A549 (cell line): ENCODE measurements around the gene EXOC5. TPM values are rescaled to one million over a fixed set of nuclear protein-coding genes. Genes with fewer than 3 reads are reported as not detected.
A peak's percentile ranks its signal among the peaks of the same experiment; 100 is the strongest.

Experiments
- ATAC-seq, 2 experiments: fragments of 200-7000 bp in 1 of 2; fragments of >200 bp in 1 of 2; cut with Nextera tagmentation in 1 of 2; cut with Tn5 transposase in 1 of 2; 3 replicates each; pipeline versions ENCODE4 v1.8.0 to v1.9.1; 2018 to 2020; ENCODE audit warnings: mild to moderate bottlenecking in 1 of 2, moderate library complexity in 1 of 2
- CTCF ChIA-PET: fragments of 300-600 bp; sonication (Branson Sonifier 250); formaldehyde crosslinking; extraction: SDS; loops from one replicate; lab custom pipeline; 2021; ENCODE audit warnings: antibody characterized with exemption, inconsistent platforms; lab: Yijun Ruan, JAX
- POLR2A ChIA-PET: fragments of 350-600 bp; formaldehyde crosslinking; extraction: SDS; loops from one replicate; lab custom pipeline; 2021; ENCODE audit warnings: antibody characterized with exemption, inconsistent platforms; lab: Yijun Ruan, JAX
- DNase-seq, 2 experiments: peaks; one replicate each; pipeline versions ENCODE4 v3.0.0 to v3.0.0-alpha.2; 2011 to 2016; ENCODE audit warnings: low read depth in 1 of 2, low spot score in 1 of 2
- FAIRE-seq: peaks from 2 replicates; lab custom pipeline; 2011; peaks lifted over from hg19 to GRCh38; lab: Jason Lieb, UNC
- H3K27ac ChIP-seq, 2 experiments: fragments of >200 bp; sonication (Bioruptor Twin); formaldehyde crosslinking; 3 replicates each; pipeline ENCODE4 v1.5.1; 2016 to 2017
- H3K4me1 ChIP-seq: fragments of >200 bp; sonication (Bioruptor Twin); formaldehyde crosslinking; 3 replicates; pipeline ENCODE4 v1.6.1; 2016
- H3K4me2 ChIP-seq: fragments of >200 bp; sonication (Bioruptor Twin); formaldehyde crosslinking; 3 replicates; pipeline ENCODE4 v1.6.1; 2016
- H3K4me3 ChIP-seq: fragments of >200 bp; sonication (Bioruptor Twin); formaldehyde crosslinking; 3 replicates; pipeline ENCODE4 v1.5.1; 2016
- H3K9me3 ChIP-seq: fragments of >200 bp; sonication (Bioruptor Twin); formaldehyde crosslinking; 3 replicates; pipeline ENCODE4 v1.6.1; 2016
- CHD4 ChIP-seq: fragments of 200-600 bp; sonication (generic); IDR thresholded peaks from 2 replicates; pipeline ENCODE4 v1.6.1; 2016; ENCODE audit warnings: antibody characterized with exemption, mild to moderate bottlenecking, borderline replicate concordance
- CTCF ChIP-seq: fragments of >200 bp; sonication (Bioruptor Twin); formaldehyde crosslinking; IDR thresholded peaks from 3 replicates; pipeline ENCODE4 v1.5.1; 2016
- ELK1 ChIP-seq: fragments of 150-350 bp; IDR thresholded peaks from 2 replicates; pipeline ENCODE4 v1.6.1; 2014; ENCODE audit warnings: low read depth, mild to moderate bottlenecking, low read length
- ESRRA ChIP-seq: fragments of 150-350 bp; IDR thresholded peaks from 2 replicates; pipeline ENCODE4 v1.6.1; 2014; ENCODE audit warnings: mild to moderate bottlenecking, low read length, borderline replicate concordance
- FOXS1 ChIP-seq: fragments of 250-450 bp; sonication (Bioruptor Pico); IDR thresholded peaks from 2 replicates; pipeline ENCODE4 v1.5.0; 2020; ENCODE audit warnings: mild to moderate bottlenecking, moderate library complexity
- GATA3 ChIP-seq: IDR thresholded peaks from 2 replicates; pipeline ENCODE4 v1.6.1; 2012; ENCODE audit warnings: borderline replicate concordance
- MAZ ChIP-seq: fragments of 150-350 bp; IDR thresholded peaks from 2 replicates; pipeline ENCODE4 v1.6.1; 2014; ENCODE audit warnings: antibody characterized with exemption, low read depth, low read length, borderline replicate concordance
- NFE2L2 ChIP-seq: fragments of 150-350 bp; conservative IDR thresholded peaks from 2 replicates; pipeline ENCODE4 v1.6.1; 2014; ENCODE audit warnings: low read length
- POLR2A ChIP-seq: IDR thresholded peaks from 2 replicates; pipeline ENCODE4 v1.6.1; 2012; ENCODE audit warnings: mild to moderate bottlenecking, low read length
- RAD21 ChIP-seq, 2 experiments: fragments of >200 bp in 1 of 2; sonication (Bioruptor Twin) in 1 of 2; formaldehyde crosslinking in 1 of 2; IDR thresholded peaks in 1 of 2; conservative IDR thresholded peaks in 1 of 2; 2 replicates in 1 of 2; 3 replicates in 1 of 2; pipeline ENCODE4 v1.6.1; 2012 to 2018; ENCODE audit warnings: inconsistent platforms in 1 of 2
- RARB ChIP-seq: fragments of 250-450 bp; sonication (Bioruptor Pico); IDR thresholded peaks from 2 replicates; pipeline ENCODE4 v1.8.0; 2021; ENCODE audit warnings: mild to moderate bottlenecking, moderate library complexity
- RNF2 ChIP-seq: fragments of 200-600 bp; sonication (generic); IDR thresholded peaks from 2 replicates; pipeline ENCODE4 v1.6.1; 2016; ENCODE audit warnings: low read depth, mild to moderate bottlenecking, antibody characterized with exemption, moderate library complexity, borderline replicate concordance
- SMC3 ChIP-seq: fragments of >200 bp; sonication (Bioruptor Twin); formaldehyde crosslinking; IDR thresholded peaks from 3 replicates; pipeline ENCODE4 v1.6.1; 2018; ENCODE audit warnings: inconsistent platforms
- USF2 ChIP-seq: fragments of 450-650 bp; IDR thresholded peaks from 2 replicates; pipeline ENCODE4 v1.6.1; 2014; ENCODE audit warnings: antibody characterized with exemption
- WGBS: methylation state at CpG from one replicate; pipeline ENCODE4 v1.1.6; 2017; ENCODE audit errors: missing lambda C conversion rate; 5-methylcytosine and 5-hydroxymethylcytosine counted together
- polyA plus RNA-seq, 4 experiments: library from polyadenylated mRNA; depleted of rRNA in 3 of 4; stranded (reverse); fragments of >200 nt; fragmentation: RNase III in 1 of 4; extraction: RNeasy Plus Mini Kit Qiagen cat#74134 plus additional on column Dnase treatment in 1 of 4; gene quantifications; 2 replicates in 3 of 4; 3 replicates in 1 of 4; pipeline ENCODE4 v1.2.3, GENCODE V29; 2011 to 2017

The EXOC5 gene
- polyA plus RNA-seq, 2 of the 4 experiments (the other 2 are of a cell fraction), result 30.4 to 64.6 TPM

- CTCF ChIA-PET, result interaction anchor here (1.1 to 2.8 kb wide), 6 partner anchors 9 to 692 kb away, joined by 3 to 13 read pairs (median 4); no protein-coding TSS in a partner anchor
- ATAC-seq, result peak in 1 of 2 experiments; percentile 71; a peak in 3 of 6 replicates
Observed at GRCh38 chr14:57182760-57183503, 85.8 kb downstream of the EXOC5 start.

GRCh38 chr14:57179273-57179672 lies 89.4 kb downstream of the EXOC5 start:
- no peak overlapping the region for H3K4me2 ChIP-seq
- no peak for DNase-seq
- ChIA-PET CTCF (no interaction called here), POLR2A (interaction anchor here (0.6 kb wide), 1 partner anchor 418 kb away, joined by 5 read pairs; no protein-coding TSS in a partner anchor)
- no peak for FAIRE-seq
- no peak overlapping the region for H3K27ac ChIP-seq
- TF ChIP-seq POLR2A (no peak), MAZ (no peak), NFE2L2 (no peak), RNF2 (no peak), FOXS1 (no peak), ESRRA (no peak), RARB (CRISPR knock-in tag) (no peak), USF2 (no peak)
- TF ChIP-seq, all 56 proteins: peak for 0
- no peaks in the 10 kb centered on the region for H3K9me3 ChIP-seq
- WGBS, result 60% methylated on average over 4 of the region's 4 CpGs
- H3K4me3 ChIP-seq, result no peak overlapping the region
- H3K4me1 ChIP-seq, result no peaks in the 10 kb centered on the region
- ATAC-seq, result no peak

More at GRCh38 chr14:57182760-57183503, 85.8 kb downstream of the EXOC5 start:
- no peak for FAIRE-seq
- no peak overlapping the region for H3K27ac ChIP-seq
- peak; percentile 43 for TF ChIP-seq CTCF
- peak; percentile 44; the same call in 1 of the 2 replicates for TF ChIP-seq ESRRA
- TF ChIP-seq RAD21 (conservative IDR thresholded peaks at IDR 0.05 in 1 of 2, IDR thresholded peaks at IDR 0.05 in 1 of 2), result peak; percentile 57 to 66
- no peak for TF ChIP-seq ELK1
- peak; percentile 24; the same call in 1 of the 3 replicates for TF ChIP-seq SMC3
- no peaks in the 10 kb centered on the region for H3K9me3 ChIP-seq
- POLR2A ChIA-PET, result no interaction called here
- under 1% methylated on average over 5 of the region's 5 CpGs for WGBS
- no peaks in the 10 kb centered on the region for H3K4me1 ChIP-seq
- DNase-seq, result peak in 1 of 2 experiments; percentile 34
- H3K4me3 ChIP-seq, result no peak overlapping the region
- H3K4me2 ChIP-seq, result no peak overlapping the region

GRCh38 chr14:57174466-57174865 lies 94.2 kb downstream of the EXOC5 start:
- Histone ChIP-seq H3K4me2 (no peak overlapping the region), H3K9me3 (no peaks in the 10 kb centered on the region), H3K27ac (no peak overlapping the region), H3K4me1 (no peaks in the 10 kb centered on the region), H3K4me3 (no peak overlapping the region)
- no peak for FAIRE-seq
- no peak for ATAC-seq
- no peak for TF ChIP-seq CHD4
- no peak for TF ChIP-seq GATA3
- no peak for DNase-seq
- CTCF ChIA-PET, result interaction anchor here (0.8 to 1.4 kb wide), 2 partner anchors 8 to 13 kb away, joined by 3 read pairs; no protein-coding TSS in a partner anchor
- WGBS, result 80% methylated on average over 4 of the region's 4 CpGs
- POLR2A ChIA-PET, result interaction anchor here (0.6 kb wide), 1 partner anchor 436 kb away, joined by 3 read pairs; no protein-coding TSS in a partner anchor
